ENCODE measurements around the gene GRK4.

DNA sequence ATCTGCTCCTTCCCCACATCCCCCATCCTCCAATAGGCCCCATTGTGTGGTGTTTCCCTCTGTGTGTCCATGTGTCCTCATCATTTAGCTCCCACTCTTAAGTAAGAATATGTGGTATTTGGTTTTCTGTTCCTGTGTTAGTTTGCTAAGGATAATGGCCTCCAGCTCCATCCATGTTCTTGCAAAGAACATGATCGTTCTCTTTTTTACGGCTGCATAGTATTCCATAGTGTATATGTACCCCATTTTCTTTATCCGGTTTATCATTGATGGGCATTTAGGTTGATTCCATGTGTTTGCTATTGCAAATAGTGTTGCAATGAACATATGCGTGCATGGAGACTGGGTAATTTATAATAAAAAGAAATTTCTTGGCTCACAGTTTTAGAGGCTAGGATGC lies 31.5 kb downstream of the GRK4 start:
- TF ChIP-seq, protein P1, sequence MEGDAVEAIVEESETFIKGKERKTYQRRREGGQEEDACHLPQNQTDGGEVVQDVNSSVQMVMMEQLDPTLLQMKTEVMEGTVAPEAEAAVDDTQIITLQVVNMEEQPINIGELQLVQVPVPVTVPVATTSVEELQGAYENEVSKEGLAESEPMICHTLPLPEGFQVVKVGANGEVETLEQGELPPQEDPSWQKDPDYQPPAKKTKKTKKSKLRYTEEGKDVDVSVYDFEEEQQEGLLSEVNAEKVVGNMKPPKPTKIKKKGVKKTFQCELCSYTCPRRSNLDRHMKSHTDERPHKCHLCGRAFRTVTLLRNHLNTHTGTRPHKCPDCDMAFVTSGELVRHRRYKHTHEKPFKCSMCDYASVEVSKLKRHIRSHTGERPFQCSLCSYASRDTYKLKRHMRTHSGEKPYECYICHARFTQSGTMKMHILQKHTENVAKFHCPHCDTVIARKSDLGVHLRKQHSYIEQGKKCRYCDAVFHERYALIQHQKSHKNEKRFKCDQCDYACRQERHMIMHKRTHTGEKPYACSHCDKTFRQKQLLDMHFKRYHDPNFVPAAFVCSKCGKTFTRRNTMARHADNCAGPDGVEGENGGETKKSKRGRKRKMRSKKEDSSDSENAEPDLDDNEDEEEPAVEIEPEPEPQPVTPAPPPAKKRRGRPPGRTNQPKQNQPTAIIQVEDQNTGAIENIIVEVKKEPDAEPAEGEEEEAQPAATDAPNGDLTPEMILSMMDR (IDR thresholded peaks at IDR 0.05) = no peak
- no peak for TF ChIP-seq EZH2 (IDR thresholded peaks at IDR 0.05)
- TF ChIP-seq EZH2phosphoT487 (IDR thresholded peaks at IDR 0.05) = no peak
